SIG-M5 treated with dmso at 0.1 percent for 504 hours (cell line): Measurements from ENCODE around the gene TEX14.

Source experiments
- DNase-seq: peaks from one replicate; lab custom pipeline; 2025; ENCODE audit not compliant: unreplicated experiment; lab: John Stamatoyannopoulos, UW

TEX14 gene

GRCh38 chr17:58530655-58531054, 161.2 kb downstream of the TEX14 start:
- DNase-seq: no peak

GRCh38 chr17:58529275-58529674, 162.6 kb downstream of the TEX14 start:
- DNase-seq: no peak

GRCh38 chr17:58528443-58528842, 163.4 kb downstream of the TEX14 start:
- no peak for DNase-seq

GRCh38 chr17:58527949-58528348, 163.9 kb downstream of the TEX14 start:
- DNase-seq: no peak

GRCh38 chr17:58527306-58527705, 164.5 kb downstream of the TEX14 start:
- DNase-seq: peak; percentile 37

- no peak for DNase-seq
Measured at GRCh38 chr17:58525239-58525638, 166.6 kb downstream of the TEX14 start.

GRCh38 chr17:58521680-58522079, 170.2 kb downstream of the TEX14 start:
- no peak for DNase-seq

GRCh38 chr17:58520843-58521430, 170.9 kb downstream of the TEX14 start:
- peak; percentile 44 for DNase-seq

GRCh38 chr17:58517928-58518609, 173.8 kb downstream of the TEX14 start:
- peak; percentile 100 for DNase-seq

GRCh38 chr17:58517378-58517927, 174.4 kb downstream of the TEX14 start:
- no peak for DNase-seq

GRCh38 chr17:58516644-58517377, 175.0 kb downstream of the TEX14 start:
- DNase-seq: no peak

- DNase-seq: no peak
Measured at GRCh38 chr17:58515286-58515685, 176.6 kb downstream of the TEX14 start.

GRCh38 chr17:58514770-58515157, 177.1 kb downstream of the TEX14 start:
- no peak for DNase-seq

GRCh38 chr17:58513965-58514769, 177.7 kb downstream of the TEX14 start, which contains the start of gene MTMR4:
TSS of gene MTMR4 (minus strand) at chr17:58514638. CDS start at chr17:58514407, 231 bp downstream.
- DNase-seq: peak; percentile 78

GRCh38 chr17:58513267-58513964, 178.4 kb downstream of the TEX14 start:
- no peak for DNase-seq

GRCh38 chr17:58510075-58510474, 181.8 kb downstream of the TEX14 start:
- no peak for DNase-seq

- no peak for DNase-seq
Measured at GRCh38 chr17:58508341-58509067, 183.3 kb downstream of the TEX14 start.

GRCh38 chr17:58507123-58507634, 184.7 kb downstream of the TEX14 start:
- DNase-seq: peak; percentile 65
